Measurements from ENCODE around the gene VIPR2.

VIPR2 gene

DNA sequence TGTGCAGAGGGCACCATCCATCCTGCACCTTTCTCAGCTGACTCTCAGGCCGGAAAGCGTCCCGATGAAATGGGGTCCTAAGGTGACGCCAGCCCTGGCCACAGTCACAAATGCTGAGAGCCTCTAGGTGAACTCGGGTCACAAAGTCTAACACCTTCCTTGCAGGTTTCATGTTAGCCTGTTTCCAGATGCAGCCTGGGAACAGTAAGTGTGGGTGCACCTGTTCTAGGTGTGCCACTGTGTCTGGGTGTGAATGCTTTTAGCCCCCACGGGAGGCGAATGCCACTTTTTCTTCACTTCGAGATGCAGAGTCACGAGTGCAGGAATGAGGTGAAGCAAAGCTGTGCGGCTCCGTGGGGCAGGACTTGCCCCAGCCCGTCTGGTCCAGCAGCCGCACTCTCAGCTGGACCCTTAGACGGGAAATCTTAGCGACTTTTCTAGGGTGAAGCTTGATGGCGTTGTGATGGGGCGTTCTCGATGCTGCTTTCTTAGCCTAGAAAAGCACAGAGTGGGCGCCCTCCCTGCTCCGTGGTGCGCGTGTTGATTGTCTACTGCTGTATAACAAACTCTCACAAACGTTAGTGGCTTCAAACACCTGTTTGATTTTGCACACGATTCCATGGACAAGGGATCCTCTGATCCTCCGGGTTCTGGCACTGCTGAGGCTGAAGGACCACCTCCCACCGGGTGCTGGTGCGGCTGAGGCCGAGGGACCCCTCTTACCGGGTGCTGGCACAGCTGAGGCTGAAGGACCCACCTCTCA is 13.6 kb upstream of the VIPR2 start:
- DNase-seq (ENCODE audit: insufficient read length, low spot score) (no peak), FAIRE-seq (no peak)
- TF ChIP-seq POU2F2 (IDR thresholded peaks at IDR 0.05; ENCODE audit: low read depth, low read length) (no peak), TAF1 (IDR thresholded peaks at IDR 0.05; ENCODE audit: low read depth, low read length) (no peak), POLR2AphosphoS5 (IDR thresholded peaks at IDR 0.05; ENCODE audit: low read depth, low read length) (no peak), POLR2A (IDR thresholded peaks at IDR 0.05; ENCODE audit: low read depth, low read length) (no peak), SPI1 (IDR thresholded peaks at IDR 0.05; ENCODE audit: low read depth, low read length) (no peak), PAX5 (IDR thresholded peaks at IDR 0.05; ENCODE audit: insufficient read depth, low read length, severe bottlenecking) (no peak)

DNA sequence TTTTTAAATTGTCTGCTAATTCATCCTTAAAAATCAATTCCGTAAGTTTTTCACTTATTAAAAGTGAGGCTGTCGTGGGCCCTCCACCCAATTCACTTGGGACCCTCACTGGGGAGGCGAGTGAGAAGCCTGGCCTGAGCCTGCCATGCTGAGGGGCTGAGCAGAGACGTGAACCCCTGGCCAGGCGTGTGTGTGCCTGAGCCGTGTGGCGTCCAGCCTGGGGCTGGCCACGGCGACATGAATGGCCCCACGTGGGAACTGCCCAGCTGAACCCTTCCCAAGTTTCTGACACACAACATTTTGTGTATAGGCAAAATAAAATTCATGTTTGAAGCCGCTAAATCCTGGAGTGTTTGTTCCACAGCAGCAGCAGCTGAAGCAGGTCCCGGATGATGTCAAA is 13.0 kb upstream of the VIPR2 start:
- DNase-seq (ENCODE audit: insufficient read length, low spot score): no peak
- TF ChIP-seq TAF1 (IDR thresholded peaks at IDR 0.05; ENCODE audit: low read depth, low read length): no peak
- TF ChIP-seq POLR2AphosphoS5 (IDR thresholded peaks at IDR 0.05; ENCODE audit: low read depth, low read length): no peak
- no peak for FAIRE-seq

GRCh38 chr7:159156436-159157245 is 12.0 kb upstream of the VIPR2 start:
- TF ChIP-seq POU2F2 (IDR thresholded peaks at IDR 0.05; ENCODE audit: low read depth, low read length) (no peak), PAX5 (IDR thresholded peaks at IDR 0.05; ENCODE audit: insufficient read depth, low read length, severe bottlenecking) (no peak), POLR2A (IDR thresholded peaks at IDR 0.05; ENCODE audit: low read depth, low read length) (no peak), POLR2AphosphoS5 (IDR thresholded peaks at IDR 0.05; ENCODE audit: low read depth, low read length) (no peak), TAF1 (IDR thresholded peaks at IDR 0.05; ENCODE audit: low read depth, low read length) (no peak), SPI1 (IDR thresholded peaks at IDR 0.05; ENCODE audit: low read depth, low read length) (no peak)
- no peak for DNase-seq (ENCODE audit: insufficient read length, low spot score)
- FAIRE-seq: no peak

DNA sequence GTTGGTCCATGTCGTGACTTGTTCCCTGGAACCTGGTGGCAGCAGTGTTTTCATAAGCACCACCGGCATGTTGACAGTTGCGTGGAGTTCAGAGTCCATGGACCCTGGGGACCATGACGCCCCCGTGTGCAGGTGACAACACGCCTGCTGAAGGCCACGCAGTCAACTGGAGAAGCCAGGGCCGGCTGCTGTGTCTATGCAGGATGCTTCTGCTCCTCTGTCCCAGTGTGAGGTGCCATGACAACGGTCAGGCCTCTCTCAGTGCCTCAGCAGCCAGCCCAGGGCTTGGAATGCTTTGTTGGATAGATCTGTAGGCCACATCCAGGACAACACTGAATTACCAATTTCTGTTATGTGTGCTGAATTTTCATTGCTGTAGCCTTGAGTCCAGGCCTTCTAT is 10.7 kb upstream of the VIPR2 start:
- TF ChIP-seq POLR2AphosphoS5 (IDR thresholded peaks at IDR 0.05; ENCODE audit: low read depth, low read length) (no peak), PAX5 (IDR thresholded peaks at IDR 0.05; ENCODE audit: insufficient read depth, low read length, severe bottlenecking) (no peak), POLR2A (IDR thresholded peaks at IDR 0.05; ENCODE audit: low read depth, low read length) (no peak), SPI1 (IDR thresholded peaks at IDR 0.05; ENCODE audit: low read depth, low read length) (no peak), TAF1 (IDR thresholded peaks at IDR 0.05; ENCODE audit: low read depth, low read length) (no peak), POU2F2 (IDR thresholded peaks at IDR 0.05; ENCODE audit: low read depth, low read length) (no peak)
- DNase-seq (ENCODE audit: insufficient read length, low spot score) (no peak), FAIRE-seq (no peak)

DNA sequence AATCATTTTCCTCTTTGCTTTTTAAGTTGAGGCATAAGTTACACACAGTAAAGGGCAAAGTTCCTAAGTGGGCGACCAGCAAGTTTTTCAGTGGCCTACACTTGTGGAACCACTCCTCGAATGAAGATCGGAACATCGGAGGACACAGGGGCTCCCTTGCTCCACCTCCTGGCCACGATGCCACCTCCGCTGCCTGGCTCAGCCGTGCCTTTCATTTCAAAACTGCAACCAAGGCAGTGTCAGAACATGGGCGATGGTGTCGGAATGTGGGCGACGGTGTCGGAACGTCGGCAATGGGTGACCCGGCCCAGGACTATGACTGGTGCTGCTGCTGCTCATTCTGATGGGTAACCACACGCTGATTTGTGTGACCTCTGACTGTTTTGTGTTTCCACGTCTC is 9.6 kb upstream of the VIPR2 start:
- DNase-seq (ENCODE audit: insufficient read length, low spot score) (no peak), FAIRE-seq (no peak)

DNA sequence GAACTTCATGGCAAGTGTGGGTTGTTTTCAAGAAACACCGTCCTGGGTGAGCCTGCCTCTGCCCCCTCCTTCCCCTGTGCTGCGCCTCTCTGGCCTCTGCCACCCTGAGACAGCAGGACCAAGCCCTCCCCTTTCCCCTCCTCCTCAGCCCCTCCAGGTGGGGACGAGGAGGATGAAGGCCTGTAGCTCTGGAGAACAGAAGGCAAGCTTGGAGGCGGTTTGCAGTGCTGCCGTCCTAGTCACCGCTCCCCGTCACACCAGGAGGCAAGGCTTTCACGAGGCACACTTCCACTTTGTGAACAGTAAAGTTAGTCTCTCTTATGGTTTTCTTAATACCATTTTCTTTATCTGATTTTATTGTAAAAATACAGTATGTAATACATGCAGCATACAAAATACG is 8.8 kb upstream of the VIPR2 start:
- DNase-seq (ENCODE audit: insufficient read length, low spot score): no peak
- FAIRE-seq: no peak
- TF ChIP-seq POU2F2 (IDR thresholded peaks at IDR 0.05; ENCODE audit: low read depth, low read length): no peak

More for the DNA sequence above, 9.6 kb upstream of the VIPR2 start:
- TF ChIP-seq SPI1 (IDR thresholded peaks at IDR 0.05; ENCODE audit: low read depth, low read length): no peak
- TF ChIP-seq POU2F2 (IDR thresholded peaks at IDR 0.05; ENCODE audit: low read depth, low read length): no peak
- no peak for TF ChIP-seq POLR2A (IDR thresholded peaks at IDR 0.05; ENCODE audit: low read depth, low read length)
- TF ChIP-seq PAX5 (IDR thresholded peaks at IDR 0.05; ENCODE audit: insufficient read depth, low read length, severe bottlenecking): no peak
- no peak for TF ChIP-seq POLR2AphosphoS5 (IDR thresholded peaks at IDR 0.05; ENCODE audit: low read depth, low read length)
- no peak for TF ChIP-seq TAF1 (IDR thresholded peaks at IDR 0.05; ENCODE audit: low read depth, low read length)

GRCh38 chr7:159152816-159153215 is 8.1 kb upstream of the VIPR2 start:
- FAIRE-seq (no peak), DNase-seq (ENCODE audit: insufficient read length, low spot score) (no peak)
- TF ChIP-seq PAX5 (IDR thresholded peaks at IDR 0.05; ENCODE audit: insufficient read depth, low read length, severe bottlenecking) (no peak), SPI1 (IDR thresholded peaks at IDR 0.05; ENCODE audit: low read depth, low read length) (no peak), TAF1 (IDR thresholded peaks at IDR 0.05; ENCODE audit: low read depth, low read length) (no peak), POU2F2 (IDR thresholded peaks at IDR 0.05; ENCODE audit: low read depth, low read length) (no peak), POLR2A (IDR thresholded peaks at IDR 0.05; ENCODE audit: low read depth, low read length) (no peak), POLR2AphosphoS5 (IDR thresholded peaks at IDR 0.05; ENCODE audit: low read depth, low read length) (no peak)

DNA sequence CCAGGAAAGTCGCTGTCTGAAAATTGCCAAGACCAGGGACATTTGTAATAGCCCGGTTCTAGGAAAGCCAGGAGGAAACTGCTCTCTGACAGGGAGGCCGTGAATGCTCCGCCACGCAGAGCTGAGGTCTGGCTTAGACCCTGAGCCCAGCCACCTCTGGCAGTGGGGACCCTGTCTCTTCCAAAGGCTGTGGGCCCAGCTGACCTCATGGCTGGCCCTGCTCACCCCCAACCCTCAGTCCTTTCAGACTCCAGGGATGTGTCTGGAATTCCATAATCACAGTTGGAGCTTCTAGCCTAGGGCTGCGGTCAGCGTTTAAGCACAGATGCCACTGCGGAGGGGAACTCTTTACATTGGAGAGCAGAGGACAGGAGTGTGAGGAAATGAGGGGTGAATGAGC is 6.6 kb upstream of the VIPR2 start:
- FAIRE-seq (no peak), DNase-seq (ENCODE audit: insufficient read length, low spot score) (no peak)
- TF ChIP-seq POU2F2 (IDR thresholded peaks at IDR 0.05; ENCODE audit: low read depth, low read length): no peak
- no peak for TF ChIP-seq POLR2AphosphoS5 (IDR thresholded peaks at IDR 0.05; ENCODE audit: low read depth, low read length)
- no peak for TF ChIP-seq TAF1 (IDR thresholded peaks at IDR 0.05; ENCODE audit: low read depth, low read length)
- TF ChIP-seq PAX5 (IDR thresholded peaks at IDR 0.05; ENCODE audit: insufficient read depth, low read length, severe bottlenecking): no peak
- no peak for TF ChIP-seq POLR2A (IDR thresholded peaks at IDR 0.05; ENCODE audit: low read depth, low read length)
- TF ChIP-seq SPI1 (IDR thresholded peaks at IDR 0.05; ENCODE audit: low read depth, low read length): no peak

GRCh38 chr7:159149488-159149887 is 4.8 kb upstream of the VIPR2 start:
- TF ChIP-seq POLR2A (IDR thresholded peaks at IDR 0.05; ENCODE audit: low read depth, low read length) (no peak), SPI1 (IDR thresholded peaks at IDR 0.05; ENCODE audit: low read depth, low read length) (no peak), PAX5 (IDR thresholded peaks at IDR 0.05; ENCODE audit: insufficient read depth, low read length, severe bottlenecking) (no peak), POLR2AphosphoS5 (IDR thresholded peaks at IDR 0.05; ENCODE audit: low read depth, low read length) (no peak), POU2F2 (IDR thresholded peaks at IDR 0.05; ENCODE audit: low read depth, low read length) (no peak), TAF1 (IDR thresholded peaks at IDR 0.05; ENCODE audit: low read depth, low read length) (no peak)
- FAIRE-seq: no peak
- DNase-seq (ENCODE audit: insufficient read length, low spot score): no peak
